ENCODE data around the gene MLC1. TPM values are rescaled to one million over a fixed set of nuclear protein-coding genes. Genes with fewer than 3 reads are reported as not detected.

Gene MLC1
- total RNA-seq, 1 experiment from 2014 or later = not detected

DNA sequence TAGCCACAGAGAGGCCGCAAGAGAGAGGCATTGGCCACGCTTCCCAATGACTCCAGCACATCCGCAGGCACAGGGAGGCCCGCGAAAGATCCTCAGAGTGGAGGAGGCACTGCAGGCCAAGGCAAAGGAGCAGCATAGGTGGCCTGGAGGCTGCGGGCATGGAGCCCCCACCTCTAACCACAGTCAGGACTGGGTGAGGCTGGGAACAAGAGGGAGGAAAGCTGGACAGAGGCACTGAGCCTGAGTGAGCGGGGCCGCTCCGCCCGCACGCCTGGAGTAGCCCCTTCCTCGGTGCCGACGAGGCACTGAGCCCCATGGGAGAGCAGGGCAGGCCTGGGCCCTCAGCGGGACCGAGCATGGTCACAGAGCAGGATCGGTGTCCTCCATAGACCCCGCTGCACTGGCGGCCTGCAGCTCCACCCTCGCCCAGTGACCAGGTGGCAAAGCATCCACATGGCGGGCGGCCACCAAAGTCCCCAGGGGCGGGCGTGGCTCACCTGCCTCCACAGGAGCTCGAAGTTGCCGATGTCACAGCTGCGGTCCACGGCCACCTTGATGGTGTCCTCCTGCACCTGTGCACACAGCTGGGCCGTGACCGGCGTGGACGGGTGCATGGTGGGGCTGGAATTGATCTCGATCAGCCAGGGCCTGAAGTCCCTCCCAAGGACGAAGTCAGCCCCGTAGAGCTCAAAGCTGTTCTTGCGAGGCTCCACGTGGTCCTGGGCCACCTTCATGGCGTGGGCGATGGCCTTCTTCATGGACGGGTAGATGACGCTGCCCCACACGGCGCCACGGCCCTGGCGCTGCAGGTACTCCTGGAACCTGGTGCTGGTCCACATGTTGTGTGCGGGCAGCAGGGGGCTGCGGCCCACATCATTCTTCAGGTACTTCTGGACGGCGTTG lies 53.8 kb downstream of the MLC1 start:
- TF ChIP-seq, protein P1, sequence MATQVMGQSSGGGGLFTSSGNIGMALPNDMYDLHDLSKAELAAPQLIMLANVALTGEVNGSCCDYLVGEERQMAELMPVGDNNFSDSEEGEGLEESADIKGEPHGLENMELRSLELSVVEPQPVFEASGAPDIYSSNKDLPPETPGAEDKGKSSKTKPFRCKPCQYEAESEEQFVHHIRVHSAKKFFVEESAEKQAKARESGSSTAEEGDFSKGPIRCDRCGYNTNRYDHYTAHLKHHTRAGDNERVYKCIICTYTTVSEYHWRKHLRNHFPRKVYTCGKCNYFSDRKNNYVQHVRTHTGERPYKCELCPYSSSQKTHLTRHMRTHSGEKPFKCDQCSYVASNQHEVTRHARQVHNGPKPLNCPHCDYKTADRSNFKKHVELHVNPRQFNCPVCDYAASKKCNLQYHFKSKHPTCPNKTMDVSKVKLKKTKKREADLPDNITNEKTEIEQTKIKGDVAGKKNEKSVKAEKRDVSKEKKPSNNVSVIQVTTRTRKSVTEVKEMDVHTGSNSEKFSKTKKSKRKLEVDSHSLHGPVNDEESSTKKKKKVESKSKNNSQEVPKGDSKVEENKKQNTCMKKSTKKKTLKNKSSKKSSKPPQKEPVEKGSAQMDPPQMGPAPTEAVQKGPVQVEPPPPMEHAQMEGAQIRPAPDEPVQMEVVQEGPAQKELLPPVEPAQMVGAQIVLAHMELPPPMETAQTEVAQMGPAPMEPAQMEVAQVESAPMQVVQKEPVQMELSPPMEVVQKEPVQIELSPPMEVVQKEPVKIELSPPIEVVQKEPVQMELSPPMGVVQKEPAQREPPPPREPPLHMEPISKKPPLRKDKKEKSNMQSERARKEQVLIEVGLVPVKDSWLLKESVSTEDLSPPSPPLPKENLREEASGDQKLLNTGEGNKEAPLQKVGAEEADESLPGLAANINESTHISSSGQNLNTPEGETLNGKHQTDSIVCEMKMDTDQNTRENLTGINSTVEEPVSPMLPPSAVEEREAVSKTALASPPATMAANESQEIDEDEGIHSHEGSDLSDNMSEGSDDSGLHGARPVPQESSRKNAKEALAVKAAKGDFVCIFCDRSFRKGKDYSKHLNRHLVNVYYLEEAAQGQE (IDR thresholded peaks at IDR 0.05; ENCODE audit: insufficient read depth in 1 of 2, low read depth in 2 of 2, low read length in 1 of 2) = peak in 1 of 2 experiments; percentile 36; a peak in 1 of 4 replicates
- no peak for TF ChIP-seq SIN3A (IDR thresholded peaks at IDR 0.05; ENCODE audit: borderline replicate concordance, insufficient read depth, low read depth, low read length)
- TF ChIP-seq, protein P2, sequence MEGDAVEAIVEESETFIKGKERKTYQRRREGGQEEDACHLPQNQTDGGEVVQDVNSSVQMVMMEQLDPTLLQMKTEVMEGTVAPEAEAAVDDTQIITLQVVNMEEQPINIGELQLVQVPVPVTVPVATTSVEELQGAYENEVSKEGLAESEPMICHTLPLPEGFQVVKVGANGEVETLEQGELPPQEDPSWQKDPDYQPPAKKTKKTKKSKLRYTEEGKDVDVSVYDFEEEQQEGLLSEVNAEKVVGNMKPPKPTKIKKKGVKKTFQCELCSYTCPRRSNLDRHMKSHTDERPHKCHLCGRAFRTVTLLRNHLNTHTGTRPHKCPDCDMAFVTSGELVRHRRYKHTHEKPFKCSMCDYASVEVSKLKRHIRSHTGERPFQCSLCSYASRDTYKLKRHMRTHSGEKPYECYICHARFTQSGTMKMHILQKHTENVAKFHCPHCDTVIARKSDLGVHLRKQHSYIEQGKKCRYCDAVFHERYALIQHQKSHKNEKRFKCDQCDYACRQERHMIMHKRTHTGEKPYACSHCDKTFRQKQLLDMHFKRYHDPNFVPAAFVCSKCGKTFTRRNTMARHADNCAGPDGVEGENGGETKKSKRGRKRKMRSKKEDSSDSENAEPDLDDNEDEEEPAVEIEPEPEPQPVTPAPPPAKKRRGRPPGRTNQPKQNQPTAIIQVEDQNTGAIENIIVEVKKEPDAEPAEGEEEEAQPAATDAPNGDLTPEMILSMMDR (IDR thresholded peaks at IDR 0.05) = no peak
- TF ChIP-seq TCF7L2 (IDR thresholded peaks at IDR 0.05; ENCODE audit: low read depth, low read length) = no peak
- TF ChIP-seq POLR2AphosphoS5 (IDR thresholded peaks at IDR 0.05; ENCODE audit: low read depth, low read length) = no peak
- H3K4me3 ChIP-seq (ENCODE audit: low read depth in 2 of 2, low read length in 2 of 2) = no peak overlapping the region
- CTCF ChIA-PET = interaction anchor here (0.6 to 2.6 kb wide), 2 partner anchors 17 to 101 kb away, joined by 4 to 16 read pairs; no protein-coding TSS in a partner anchor
- in situ Hi-C loops (cut with HindIII; ENCODE audit: low pct_unique_long_range_greater_than_20kb, low sequenced_read_pairs) = no loop called here
- DNase-seq (ENCODE audit: low read depth, low spot score) (no peak), ATAC-seq (no peak)
- no peaks in the 10 kb centered on the region for H3K9me3 ChIP-seq (ENCODE audit: control insufficient read depth, insufficient read depth, low read depth, low read length)
- no peak overlapping the region for H3K27ac ChIP-seq (ENCODE audit: low read length)
- BruUV-seq (replicated peaks) = no TSS peak
- H3K27me3 ChIP-seq (ENCODE audit: control insufficient read depth, insufficient read depth, low read length) = no peaks in the 10 kb centered on the region
- H3K4me1 ChIP-seq (ENCODE audit: control insufficient read depth, insufficient read depth, low read length) = peaks cover 9% of the 10 kb centered on the region
- POLR2A ChIA-PET = no interaction called here
- intact Hi-C loops (cut with micrococcal nuclease; ENCODE audit: unreplicated experiment) = no loop called here
- H3K36me3 ChIP-seq (ENCODE audit: control insufficient read depth, insufficient read depth, low read length) = no peaks in the 10 kb centered on the region

DNA sequence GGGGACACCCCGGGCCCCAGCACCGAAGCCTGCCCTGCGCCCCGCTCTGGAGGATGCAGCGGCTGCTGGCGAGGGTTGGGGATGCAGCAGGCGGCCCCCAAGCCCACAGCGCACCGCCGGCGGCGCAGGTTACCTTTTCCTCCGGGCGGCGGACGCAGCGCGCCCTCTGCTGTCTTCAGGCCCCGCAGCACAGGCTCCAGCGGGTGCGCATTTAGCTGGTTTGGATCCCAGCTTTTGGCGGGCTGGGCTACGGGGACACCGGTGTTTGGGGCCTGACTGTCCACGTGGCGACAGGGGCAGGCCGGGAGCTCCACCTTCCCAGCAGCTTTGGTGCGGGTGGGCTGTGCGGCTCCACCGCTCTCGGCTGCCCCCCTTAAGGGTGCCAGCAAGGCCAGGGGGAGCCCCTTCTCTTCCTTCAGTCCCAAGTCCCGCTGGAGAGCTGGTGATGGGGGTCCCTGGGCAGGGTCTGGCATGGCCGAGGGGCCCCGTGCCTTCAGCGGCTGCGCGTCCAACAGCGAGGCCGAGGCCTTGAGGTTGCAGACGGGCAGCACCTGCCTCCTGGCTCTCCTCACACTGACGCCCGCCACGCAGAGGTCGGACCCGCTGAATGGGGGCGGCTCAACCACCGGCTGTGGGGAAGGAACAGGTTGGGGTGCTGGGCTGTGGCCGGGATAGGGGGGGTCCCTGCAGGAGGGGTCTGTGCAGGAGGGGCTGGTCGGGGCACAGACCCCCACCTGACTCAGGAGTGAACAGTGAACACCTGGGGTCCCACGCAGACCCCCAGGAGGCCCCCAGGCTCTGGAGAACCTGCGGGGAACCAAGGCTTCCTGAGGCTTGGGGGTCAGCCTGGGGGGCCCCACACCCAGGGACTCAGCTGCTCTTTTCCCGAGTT lies 54.7 kb downstream of the MLC1 start:
- intact Hi-C loops (cut with micrococcal nuclease; ENCODE audit: unreplicated experiment) (no loop called here), in situ Hi-C loops (cut with HindIII; ENCODE audit: low pct_unique_long_range_greater_than_20kb, low sequenced_read_pairs) (no loop called here)
- CTCF ChIA-PET = interaction anchor here (0.6 to 2.6 kb wide), 10 partner anchors 36 to 230 kb away, joined by 3 to 16 read pairs (median 3); no protein-coding TSS in a partner anchor
- no TSS peak for BruUV-seq (replicated peaks)
- Histone ChIP-seq H3K4me1 (ENCODE audit: control insufficient read depth, insufficient read depth, low read length) (peaks cover 9% of the 10 kb centered on the region), H3K36me3 (ENCODE audit: control insufficient read depth, insufficient read depth, low read length) (no peaks in the 10 kb centered on the region), H3K27ac (ENCODE audit: low read length) (no peak overlapping the region), H3K27me3 (ENCODE audit: control insufficient read depth, insufficient read depth, low read length) (no peaks in the 10 kb centered on the region), H3K9me3 (ENCODE audit: control insufficient read depth, insufficient read depth, low read depth, low read length) (no peaks in the 10 kb centered on the region), H3K4me3 (ENCODE audit: low read depth in 2 of 2, low read length in 2 of 2) (peak overlapping the region; percentile 18 to 24; a peak in 3 of 4 replicates)
- no peak for DNase-seq (ENCODE audit: low read depth, low spot score)
- TF ChIP-seq, protein P2 (IDR thresholded peaks at IDR 0.05) = peak; percentile 96
- no peak for TF ChIP-seq POLR2AphosphoS5 (IDR thresholded peaks at IDR 0.05; ENCODE audit: low read depth, low read length)
- TF ChIP-seq, protein P1 (IDR thresholded peaks at IDR 0.05; ENCODE audit: insufficient read depth in 1 of 2, low read depth in 2 of 2, low read length in 1 of 2) = no peak
- POLR2A ChIA-PET = interaction anchor here (0.6 kb wide), 1 partner anchor 208 kb away, joined by 3 read pairs; no protein-coding TSS in a partner anchor
- ATAC-seq = peak; percentile 85
